Transverse colon (tissue), 4 donors: Measurements from ENCODE around the gene XYLT1. TPM values are rescaled to one million over a fixed set of nuclear protein-coding genes. Genes with fewer than 3 reads are reported as not detected.

ENCODE experiments used
- DNase-seq: peaks from one replicate; pipeline ENCODE4 v3.0.0-alpha.2; 2019
- H3K27ac ChIP-seq, 4 donors: fragments of 200-600 bp; sonication (generic); 2 replicates each; pipeline ENCODE4 v1.5.1; 2016 to 2018; ENCODE audit warnings: inconsistent platforms in 4 of 4
- H3K27me3 ChIP-seq: fragments of 200-600 bp; sonication (generic); 2 replicates; pipeline ENCODE4 v1.5.1; 2017; ENCODE audit warnings: inconsistent platforms
- H3K36me3 ChIP-seq, 4 donors: fragments of 200-600 bp; sonication (generic); 2 replicates each; pipeline ENCODE4 v1.5.1; 2017 to 2019; ENCODE audit warnings: inconsistent platforms in 4 of 4
- H3K4me1 ChIP-seq, 4 donors: fragments of 200-600 bp; sonication (generic); 2 replicates each; pipeline ENCODE4 v1.5.1; 2017 to 2020; ENCODE audit warnings: inconsistent platforms in 4 of 4
- H3K4me3 ChIP-seq, 4 donors: fragments of 200-600 bp; sonication (generic); 1 replicate in 1 of 4; 2 replicates in 3 of 4; pipeline versions ENCODE4 v1.5.1 to v1.6.1; 2017 to 2019; ENCODE audit warnings: inconsistent platforms in 4 of 4
- H3K9me3 ChIP-seq, 2 donors: fragments of 200-600 bp; sonication (generic); 2 replicates each; pipeline ENCODE4 v1.5.1; 2017 to 2019; ENCODE audit warnings: inconsistent platforms in 2 of 2
- EP300 ChIP-seq: sonication (generic); formaldehyde crosslinking; IDR thresholded peaks from one replicate; pipeline ENCODE4 v1.6.1; 2017; ENCODE audit warnings: antibody characterized with exemption, low read depth
- POLR2A ChIP-seq: fragments of 450-650 bp; IDR thresholded peaks from one replicate; pipeline ENCODE4 v1.6.1; 2016; ENCODE audit warnings: antibody characterized with exemption, mild to moderate bottlenecking, moderate library complexity
- POLR2AphosphoS5 ChIP-seq, 3 donors: sonication (generic); formaldehyde crosslinking; IDR thresholded peaks; one replicate each; pipeline ENCODE4 v1.6.1; 2016; ENCODE audit warnings: antibody characterized with exemption in 3 of 3
- WGBS, 2 donors: methylation state at CpG; one replicate each; pipeline ENCODE4 v1.1.5; 2018; ENCODE audit warnings: low coverage in 1 of 2; 5-methylcytosine and 5-hydroxymethylcytosine counted together
- in situ Hi-C, 4 donors: fragments of 200-750 bp; cut with MboI; loops; one replicate each; pipeline versions ENCODE4 v1.15.0 to v1.15.1; 2017; ENCODE audit warnings: low sequenced_read_pairs in 3 of 4, low pct_ligation_motif_present in 1 of 4, low pct_unique_long_range_greater_than_20kb in 1 of 4
- intact Hi-C: fragments of 100-400 bp; cut with DNase I; formaldehyde crosslinking; loops from one replicate; pipeline ENCODE4 v1.15.1; 2023; ENCODE audit warnings: low total_unique reads
- total RNA-seq, 4 donors: library from RNA; depleted of rRNA; stranded (reverse); fragments of >200 nt; gene quantifications; one replicate each; pipeline ENCODE4 v1.1.0, GENCODE V29; 2016
- TF ChIP-seq, protein P1 (sequence below), 5 experiments: fragments of 200-600 bp in 3 of 5; fragments of 450-650 bp in 2 of 5; sonication (generic) in 3 of 5; IDR thresholded peaks; 1 replicate in 2 of 5; 2 replicates in 3 of 5; pipeline ENCODE4 v1.5.1; 2016 to 2017; ENCODE audit warnings: antibody characterized with exemption in 5 of 5, inconsistent platforms in 3 of 5, mild to moderate bottlenecking in 2 of 5, moderate library complexity in 1 of 5

Gene XYLT1
- total RNA-seq, 4 donors from 2014 or later = 22.3 to 44.6 (median 39.4) TPM

DNA sequence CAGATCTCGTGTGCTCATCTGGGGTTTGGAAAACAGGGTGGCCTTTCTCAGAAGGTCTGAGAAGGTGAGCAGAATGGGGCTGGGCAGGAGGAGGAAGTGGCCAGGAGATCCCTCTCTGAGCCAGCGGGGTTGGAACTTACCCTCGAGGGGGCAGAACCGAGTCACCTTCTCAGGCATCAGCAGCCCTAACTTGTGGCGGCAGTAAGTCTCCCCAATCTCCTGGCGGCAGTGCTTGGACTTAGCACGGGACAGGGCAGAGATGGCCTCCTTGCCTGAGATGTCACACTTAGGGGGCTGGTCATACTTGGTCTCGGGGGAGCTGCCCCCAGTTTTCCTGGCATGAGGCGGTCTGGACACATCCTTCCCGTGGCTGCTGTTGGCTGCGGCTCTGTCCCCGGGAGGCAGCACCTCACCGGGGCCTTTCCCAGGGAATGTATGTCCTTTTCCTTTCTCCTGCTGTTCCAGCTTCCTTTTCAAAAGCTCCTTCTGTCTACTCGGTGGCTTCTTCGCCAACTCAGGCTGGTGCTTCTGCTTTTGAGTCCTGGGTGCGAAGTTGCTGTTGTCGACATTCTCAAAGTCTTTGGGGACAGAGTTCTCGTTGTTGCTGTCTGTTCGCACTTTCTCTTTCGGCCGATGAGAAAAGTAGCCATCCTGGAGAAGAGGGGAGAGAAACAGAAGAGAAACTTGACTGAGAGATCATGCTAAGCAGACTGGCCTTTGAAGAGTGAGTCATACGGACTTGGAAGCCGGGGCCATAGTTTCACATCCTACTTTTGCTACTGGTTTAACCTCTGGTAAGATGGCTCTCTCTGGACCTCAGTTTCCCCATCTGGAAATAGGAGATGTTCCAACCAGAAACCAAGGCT, 211.7 kb downstream of the XYLT1 start:
- peak; percentile 55 for DNase-seq
- TF ChIP-seq, protein P1, sequence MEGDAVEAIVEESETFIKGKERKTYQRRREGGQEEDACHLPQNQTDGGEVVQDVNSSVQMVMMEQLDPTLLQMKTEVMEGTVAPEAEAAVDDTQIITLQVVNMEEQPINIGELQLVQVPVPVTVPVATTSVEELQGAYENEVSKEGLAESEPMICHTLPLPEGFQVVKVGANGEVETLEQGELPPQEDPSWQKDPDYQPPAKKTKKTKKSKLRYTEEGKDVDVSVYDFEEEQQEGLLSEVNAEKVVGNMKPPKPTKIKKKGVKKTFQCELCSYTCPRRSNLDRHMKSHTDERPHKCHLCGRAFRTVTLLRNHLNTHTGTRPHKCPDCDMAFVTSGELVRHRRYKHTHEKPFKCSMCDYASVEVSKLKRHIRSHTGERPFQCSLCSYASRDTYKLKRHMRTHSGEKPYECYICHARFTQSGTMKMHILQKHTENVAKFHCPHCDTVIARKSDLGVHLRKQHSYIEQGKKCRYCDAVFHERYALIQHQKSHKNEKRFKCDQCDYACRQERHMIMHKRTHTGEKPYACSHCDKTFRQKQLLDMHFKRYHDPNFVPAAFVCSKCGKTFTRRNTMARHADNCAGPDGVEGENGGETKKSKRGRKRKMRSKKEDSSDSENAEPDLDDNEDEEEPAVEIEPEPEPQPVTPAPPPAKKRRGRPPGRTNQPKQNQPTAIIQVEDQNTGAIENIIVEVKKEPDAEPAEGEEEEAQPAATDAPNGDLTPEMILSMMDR (IDR thresholded peaks at IDR 0.05) = no peak
- TF ChIP-seq EP300 (no peak), POLR2AphosphoS5 (IDR thresholded peaks at IDR 0.05) (peak in 1 of 3 donors; percentile 55), POLR2A (no peak)
- intact Hi-C loops (no loop called here), in situ Hi-C loops (loop anchor here in 1 of 4 donors (25.0 kb wide), 1 partner anchor 203 kb away; the partner anchor contains the start of gene XYLT1)
- Histone ChIP-seq H3K36me3 (no peaks in the 10 kb centered on the region), H3K4me3 (peak overlapping the region in 1 of 4 donors; percentile 18), H3K9me3 (no peaks in the 10 kb centered on the region), H3K27me3 (no peaks in the 10 kb centered on the region), H3K27ac (peak overlapping the region; percentile 64 to 78 (median 74)), H3K4me1 (peaks cover 6 to 39% (median 28%) of the 10 kb centered on the region in 4 donors)
- WGBS, 2 donors = 53 to 66% methylated on average over 9 to 23 of the region's 23 CpGs

- no peaks in the 10 kb centered on the region for H3K9me3 ChIP-seq
- no peak for DNase-seq
- H3K4me3 ChIP-seq = no peak overlapping the region
- in situ Hi-C loops (loop anchor here in 1 of 4 donors (25.0 kb wide), 1 partner anchor 204 kb away; the partner anchor contains the start of gene XYLT1), intact Hi-C loops (no loop called here)
- WGBS, 2 donors = 86 to 87% methylated on average over 1 to 2 of the region's 2 CpGs
- H3K36me3 ChIP-seq = no peaks in the 10 kb centered on the region
- TF ChIP-seq EP300 (no peak), POLR2A (no peak), POLR2AphosphoS5 (IDR thresholded peaks at IDR 0.05) (no peak)
- TF ChIP-seq, protein P1 (IDR thresholded peaks at IDR 0.05) = no peak
- peaks cover 6 to 39% (median 28%) of the 10 kb centered on the region in 4 donors for H3K4me1 ChIP-seq
- H3K27ac ChIP-seq = no peak overlapping the region
- no peaks in the 10 kb centered on the region for H3K27me3 ChIP-seq
Observed at GRCh38 chr16:17258077-17258599, 212.6 kb downstream of the XYLT1 start.

GRCh38 chr16:17257426-17258023, 213.2 kb downstream of the XYLT1 start:
- no peak overlapping the region for H3K27ac ChIP-seq
- H3K27me3 ChIP-seq = no peaks in the 10 kb centered on the region
- no peak for TF ChIP-seq POLR2AphosphoS5 (IDR thresholded peaks at IDR 0.05)
- TF ChIP-seq, protein P1 (IDR thresholded peaks at IDR 0.05) = no peak
- no peak for TF ChIP-seq POLR2A
- no peak for TF ChIP-seq EP300
- intact Hi-C loops = no loop called here
- in situ Hi-C loops = loop anchor here in 1 of 4 donors (25.0 kb wide), 1 partner anchor 205 kb away; the partner anchor contains the start of gene XYLT1
- H3K4me1 ChIP-seq = peaks cover 6 to 39% (median 28%) of the 10 kb centered on the region in 4 donors
- DNase-seq = no peak
- WGBS, 2 donors = 93% methylated on average over 13 of the region's 13 CpGs; no CpG with 5 or more reads in 1 of the 2 donors
- no peaks in the 10 kb centered on the region for H3K36me3 ChIP-seq
- no peak overlapping the region for H3K4me3 ChIP-seq
- H3K9me3 ChIP-seq = no peaks in the 10 kb centered on the region

DNA sequence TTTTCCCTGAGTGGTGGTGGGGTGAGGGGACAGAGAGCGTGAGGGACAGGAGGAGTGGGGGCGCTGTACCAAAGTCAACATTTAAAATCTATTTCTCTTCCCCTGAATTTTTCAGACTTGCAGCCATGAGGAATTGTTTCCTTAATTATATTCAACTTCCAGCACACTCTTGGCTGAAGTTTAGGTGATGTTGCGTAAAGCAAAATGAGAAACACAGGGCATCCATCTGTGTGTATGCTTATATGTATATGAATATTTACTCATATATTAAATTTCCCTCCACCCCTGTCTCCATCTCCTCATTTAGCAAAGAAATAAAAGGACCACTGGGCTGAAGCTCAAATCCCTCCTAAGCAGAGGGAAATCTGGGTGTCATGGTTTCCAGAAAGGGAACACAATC, 218.1 kb downstream of the XYLT1 start:
- WGBS, 2 donors = 95 to 100% methylated on average over 1 to 3 of the region's 3 CpGs
- DNase-seq = no peak
- Histone ChIP-seq H3K27me3 (no peaks in the 10 kb centered on the region), H3K4me3 (no peak overlapping the region), H3K9me3 (no peaks in the 10 kb centered on the region), H3K27ac (no peak overlapping the region), H3K4me1 (no peaks in the 10 kb centered on the region), H3K36me3 (no peaks in the 10 kb centered on the region)
- intact Hi-C loops = no loop called here
- TF ChIP-seq POLR2A = no peak
- TF ChIP-seq POLR2AphosphoS5 (IDR thresholded peaks at IDR 0.05) = no peak
- TF ChIP-seq EP300 = no peak
- TF ChIP-seq, protein P1 (IDR thresholded peaks at IDR 0.05) = no peak
- in situ Hi-C loops = loop anchor here in 1 of 4 donors (25.0 kb wide), 1 partner anchor 210 kb away; the partner anchor contains the start of gene XYLT1
